Type B pancreatic cell (in vitro differentiated cells): ENCODE data around the gene CLDN7. TPM values are rescaled to one million over a fixed set of nuclear protein-coding genes. Genes with fewer than 3 reads are reported as not detected.

ENCODE experiments used
- DNase-seq: peaks from one replicate; pipeline ENCODE4 v3.0.0; 2021; ENCODE audit warnings: mixed read lengths; ENCODE audit not compliant: unreplicated experiment; ENCODE audit errors: extremely low spot score
- H3K27ac Mint-ChIP-seq: 2 replicates; pipeline ENCODE4 v1.8.0; 2021; ENCODE audit warnings: mild to moderate bottlenecking, mixed read lengths
- H3K27me3 Mint-ChIP-seq: 2 replicates; pipeline ENCODE4 v1.8.0; 2021; ENCODE audit warnings: mixed read lengths
- H3K36me3 Mint-ChIP-seq: 2 replicates; pipeline ENCODE4 v1.8.0; 2021; ENCODE audit warnings: mixed read lengths
- H3K4me1 Mint-ChIP-seq: one replicate; pipeline ENCODE4 v1.8.0; 2021; ENCODE audit warnings: mixed read lengths; ENCODE audit not compliant: unreplicated experiment
- H3K4me3 Mint-ChIP-seq: 2 replicates; pipeline ENCODE4 v1.8.0; 2021; ENCODE audit warnings: mild to moderate bottlenecking, mixed read lengths
- H3K9me3 Mint-ChIP-seq: 2 replicates; pipeline ENCODE4 v1.8.0; 2021; ENCODE audit warnings: mixed read lengths
- CTCF ChIP-seq: fragments of 200-600 bp; sonication (generic); conservative IDR thresholded peaks from 2 replicates; pipeline ENCODE4 v1.5.0; 2021; ENCODE audit warnings: antibody characterized with exemption, mild to moderate bottlenecking
- total RNA-seq: library from RNA; stranded (reverse); gene quantifications from 2 replicates; pipeline ENCODE4 v1.2.1, GENCODE V29; 2021; ENCODE audit warnings: low replicate concordance

Gene CLDN7
- total RNA-seq, 1 donor from 2014 or later = 118 TPM

GRCh38 chr17:7256766-7257456 is 5.4 kb downstream of the CLDN7 start:
- no peak for TF ChIP-seq CTCF
- DNase-seq = no peak
- no peaks in the 10 kb centered on the region for H3K9me3 Mint-ChIP-seq
- peaks cover 19% of the 10 kb centered on the region for H3K27me3 Mint-ChIP-seq
- H3K27ac Mint-ChIP-seq = peak overlapping the region; percentile 82
- H3K36me3 Mint-ChIP-seq = peaks cover 26% of the 10 kb centered on the region
- H3K4me1 Mint-ChIP-seq = peaks cover 13% of the 10 kb centered on the region
- H3K4me3 Mint-ChIP-seq = no peak overlapping the region

- H3K4me3 Mint-ChIP-seq = peak overlapping the region; percentile 71
- peak overlapping the region; percentile 52 for H3K27ac Mint-ChIP-seq
- H3K9me3 Mint-ChIP-seq = no peaks in the 10 kb centered on the region
Observed at GRCh38 chr17:7254511-7254910, 7.8 kb downstream of the CLDN7 start.

GRCh38 chr17:7253082-7253481 is 9.2 kb downstream of the CLDN7 start:
- DNase-seq = no peak
- Mint-ChIP-seq H3K4me1 (peaks cover 30% of the 10 kb centered on the region), H3K27ac (peak overlapping the region; percentile 100), H3K4me3 (peak overlapping the region; percentile 94), H3K36me3 (peaks cover 21% of the 10 kb centered on the region), H3K9me3 (no peaks in the 10 kb centered on the region), H3K27me3 (no peaks in the 10 kb centered on the region)
- TF ChIP-seq CTCF = no peak

More at GRCh38 chr17:7254511-7254910, 7.8 kb downstream of the CLDN7 start:
- peaks cover 26% of the 10 kb centered on the region for H3K36me3 Mint-ChIP-seq
- no peak for DNase-seq
- H3K27me3 Mint-ChIP-seq = peaks cover 5% of the 10 kb centered on the region
- peaks cover 25% of the 10 kb centered on the region for H3K4me1 Mint-ChIP-seq
- no peak for TF ChIP-seq CTCF

- peak within 1 kb of the TSS; percentile 100 for H3K27ac Mint-ChIP-seq
- no peaks in the 10 kb centered on the region for H3K9me3 Mint-ChIP-seq
- TF ChIP-seq CTCF = peak; percentile 22
Observed at GRCh38 chr17:7252176-7253043, 9.9 kb downstream of the CLDN7 start, which contains the start of gene ELP5. ELP5 (plus strand) TSS chr17:7252215; CDS start chr17:7252551, 336 bp downstream.

GRCh38 chr17:7251661-7252175 is 10.6 kb downstream of the CLDN7 start, which contains the start of gene CTDNEP1:
CTDNEP1 (minus strand) TSS chr17:7251734; CDS start chr17:7251296, 438 bp downstream.
- Mint-ChIP-seq H3K9me3 (no peaks in the 10 kb centered on the region), H3K27ac (peak within 1 kb of the TSS; percentile 100), H3K27me3 (no peaks in the 10 kb centered on the region), H3K4me1 (peaks cover 30% of the 10 kb centered on the region), H3K4me3 (peak within 1 kb of the TSS; percentile 97), H3K36me3 (peaks cover 20% of the 10 kb centered on the region)
- peak; percentile 100 for DNase-seq
- TF ChIP-seq CTCF = no peak

More at GRCh38 chr17:7252176-7253043, 9.9 kb downstream of the CLDN7 start, which contains the start of gene ELP5:
- DNase-seq = peak; percentile 93
- Mint-ChIP-seq H3K4me3 (peak within 1 kb of the TSS; percentile 97), H3K27me3 (no peaks in the 10 kb centered on the region), H3K36me3 (peaks cover 21% of the 10 kb centered on the region), H3K4me1 (peaks cover 30% of the 10 kb centered on the region)
